IgD-negative memory B cell (primary cell): ENCODE measurements around the gene SLX4IP. TPM values are rescaled to one million over a fixed set of nuclear protein-coding genes. Genes with fewer than 3 reads are reported as not detected.

Experiments
- H3K27ac Mint-ChIP-seq, 3 donors: one replicate each; pipeline ENCODE4 v1.8.0; 2020 to 2022; ENCODE audit warnings: mild to moderate bottlenecking in 3 of 3, mixed read lengths in 3 of 3, moderate library complexity in 1 of 3
- H3K27me3 Mint-ChIP-seq: one replicate; pipeline ENCODE4 v1.8.0; 2021; ENCODE audit warnings: mixed read lengths
- H3K36me3 Mint-ChIP-seq: one replicate; pipeline ENCODE4 v1.8.0; 2020; ENCODE audit warnings: mild to moderate bottlenecking, mixed read lengths
- H3K4me1 Mint-ChIP-seq, 3 donors: one replicate each; pipeline ENCODE4 v1.8.0; 2020 to 2022; ENCODE audit warnings: mixed read lengths in 3 of 3, mild to moderate bottlenecking in 1 of 3
- H3K4me3 Mint-ChIP-seq, 4 donors: one replicate each; pipeline ENCODE4 v1.8.0; 2020 to 2022; ENCODE audit warnings: mild to moderate bottlenecking in 4 of 4, mixed read lengths in 4 of 4, moderate library complexity in 3 of 4
- H3K9me3 Mint-ChIP-seq, 3 donors: one replicate each; pipeline ENCODE4 v1.8.0; 2020 to 2021; ENCODE audit warnings: mixed read lengths in 3 of 3, mild to moderate bottlenecking in 1 of 3
- polyA plus RNA-seq: library from polyadenylated mRNA; unstranded; fragments of 300-500 nt; fragmentation: Illumina TruSeq; gene quantifications from one replicate; pipeline ENCODE4 v1.2.3, GENCODE V29; 2021

SLX4IP gene
- polyA plus RNA-seq, 1 donor from 2014 or later: 2.0 TPM

DNA sequence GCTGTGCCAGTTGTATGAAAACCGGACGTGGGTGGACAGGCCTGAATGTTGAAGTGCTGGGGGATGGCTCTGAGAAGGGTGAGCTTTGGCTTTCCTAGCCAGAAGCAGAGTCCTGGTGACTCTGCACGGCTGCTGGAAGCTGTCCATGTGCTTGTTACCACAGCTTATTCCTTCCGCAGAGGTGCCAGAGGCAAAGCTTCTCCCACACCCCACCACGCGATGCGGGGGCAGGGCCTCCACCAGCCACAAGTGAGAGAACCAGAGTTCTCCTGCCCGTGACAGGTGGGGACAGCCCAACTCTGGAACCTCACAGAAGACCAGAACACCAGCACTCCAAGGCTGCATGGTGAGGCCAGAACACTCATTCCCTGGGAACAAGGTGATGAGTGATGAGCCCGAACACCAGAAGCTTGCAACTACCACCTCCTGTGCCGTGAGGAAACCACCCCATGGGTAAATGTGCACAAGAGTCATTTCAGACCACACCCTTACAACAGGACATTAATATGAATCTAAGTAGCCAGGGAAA lies 202.0 kb downstream of the SLX4IP start:
- Mint-ChIP-seq H3K36me3 (no peaks in the 10 kb centered on the region), H3K9me3 (no peaks in the 10 kb centered on the region), H3K4me1 (peaks cover 1 to 9% (median 6%) of the 10 kb centered on the region in 3 donors), H3K4me3 (no peak overlapping the region), H3K27me3 (no peaks in the 10 kb centered on the region), H3K27ac (no peak overlapping the region)

DNA sequence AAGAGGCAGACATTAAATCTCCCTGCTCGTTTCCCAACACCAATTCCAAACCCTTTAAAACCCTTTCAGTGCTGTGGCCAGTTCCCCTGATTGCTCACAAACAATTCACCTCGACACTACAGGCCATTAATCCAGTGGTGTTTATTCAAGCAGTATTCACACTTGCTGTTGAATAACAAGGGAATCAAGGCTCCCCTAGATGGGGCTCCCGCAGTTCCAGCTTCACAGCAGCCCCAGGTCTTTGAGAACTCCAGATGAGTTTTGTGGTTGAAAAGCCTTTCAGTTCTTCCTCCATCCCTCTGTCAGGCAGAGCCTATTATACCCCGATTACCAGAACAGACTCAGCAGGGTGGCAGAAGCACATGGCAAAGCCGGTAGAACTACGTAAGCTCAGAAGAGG lies 202.5 kb downstream of the SLX4IP start:
- Mint-ChIP-seq H3K36me3 (no peaks in the 10 kb centered on the region), H3K27me3 (no peaks in the 10 kb centered on the region), H3K4me1 (peaks cover 1 to 9% (median 6%) of the 10 kb centered on the region in 3 donors), H3K4me3 (no peak overlapping the region), H3K27ac (no peak overlapping the region), H3K9me3 (no peaks in the 10 kb centered on the region)

DNA sequence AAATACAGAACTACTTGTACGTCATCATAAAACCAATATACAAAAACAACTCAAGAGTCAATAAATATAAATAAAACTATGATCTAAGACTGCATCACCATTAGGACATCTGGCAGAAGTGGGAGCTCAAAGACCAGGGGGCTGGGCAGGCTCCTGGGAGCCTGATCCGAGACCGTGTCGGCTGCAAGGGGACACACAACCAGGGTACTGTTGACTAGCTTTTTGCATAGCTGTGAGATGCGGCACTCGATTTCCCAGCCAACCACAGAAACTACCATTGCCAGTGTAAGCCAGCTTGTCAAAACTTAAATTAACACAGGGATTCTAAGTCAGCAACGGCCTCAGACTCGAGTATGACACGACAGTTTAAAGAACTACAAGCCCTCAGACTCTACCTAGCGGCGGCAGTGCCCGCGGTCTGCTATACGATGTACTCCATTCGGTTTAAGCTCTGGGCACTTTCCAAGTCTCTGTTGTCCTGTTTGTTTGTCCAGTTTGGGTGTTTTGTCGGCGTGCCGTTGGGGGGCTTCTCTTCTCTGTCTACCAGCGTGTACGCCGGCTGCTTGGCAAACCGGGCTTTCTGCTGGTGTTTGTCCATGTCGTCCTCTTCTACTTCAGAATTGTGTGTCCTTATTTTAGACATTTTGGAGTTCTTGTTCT lies 204.1 kb downstream of the SLX4IP start:
- H3K27me3 Mint-ChIP-seq: peaks cover 5% of the 10 kb centered on the region
- no peak overlapping the region for H3K4me3 Mint-ChIP-seq
- no peaks in the 10 kb centered on the region for H3K9me3 Mint-ChIP-seq
- H3K4me1 Mint-ChIP-seq: peaks cover 0 to 1% (median under 1%) of the 10 kb centered on the region in 3 donors
- no peak overlapping the region for H3K27ac Mint-ChIP-seq
- no peaks in the 10 kb centered on the region for H3K36me3 Mint-ChIP-seq

DNA sequence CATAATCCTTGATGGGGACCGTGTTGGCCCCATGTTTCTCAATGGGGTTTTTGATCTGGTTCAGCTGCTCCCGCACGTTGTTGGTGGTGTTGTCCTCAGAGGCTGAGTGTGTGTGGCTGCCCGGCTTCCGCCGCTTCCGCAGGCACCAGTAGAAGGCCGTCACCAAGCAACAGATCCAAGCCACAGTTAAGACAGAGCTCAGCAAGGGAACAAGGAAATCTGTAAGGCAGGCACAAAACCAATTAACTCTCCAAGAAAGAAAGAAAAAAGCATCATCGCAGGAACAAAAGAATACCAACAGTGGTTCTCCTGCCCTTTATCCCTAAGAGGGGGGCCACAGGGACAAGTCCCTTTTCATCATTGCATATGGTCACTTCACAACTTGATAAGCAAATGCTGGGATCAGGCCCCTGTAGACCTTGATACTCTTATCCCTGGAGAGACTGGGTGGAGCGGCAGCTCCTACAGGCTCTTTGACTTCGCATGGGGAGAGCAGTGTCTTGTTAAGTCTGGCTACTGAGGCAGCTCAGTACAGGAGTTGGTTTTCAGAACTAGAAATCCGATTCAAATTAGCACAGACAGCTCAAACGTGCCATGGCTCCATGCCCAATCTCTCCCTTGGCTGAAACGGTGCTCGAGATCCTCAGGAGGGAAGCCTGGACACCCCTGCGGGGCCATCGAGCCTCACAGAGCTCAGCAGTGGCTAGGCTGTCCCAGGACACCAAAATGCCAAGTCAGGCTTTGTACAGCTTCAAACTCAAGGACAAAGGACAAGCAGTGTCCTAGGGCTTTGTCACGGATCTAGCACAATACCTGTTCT lies 204.8 kb downstream of the SLX4IP start:
- Mint-ChIP-seq H3K9me3 (no peaks in the 10 kb centered on the region), H3K4me3 (no peak overlapping the region), H3K36me3 (no peaks in the 10 kb centered on the region), H3K4me1 (no peaks in the 10 kb centered on the region), H3K27me3 (peaks cover 5% of the 10 kb centered on the region), H3K27ac (no peak overlapping the region)

DNA sequence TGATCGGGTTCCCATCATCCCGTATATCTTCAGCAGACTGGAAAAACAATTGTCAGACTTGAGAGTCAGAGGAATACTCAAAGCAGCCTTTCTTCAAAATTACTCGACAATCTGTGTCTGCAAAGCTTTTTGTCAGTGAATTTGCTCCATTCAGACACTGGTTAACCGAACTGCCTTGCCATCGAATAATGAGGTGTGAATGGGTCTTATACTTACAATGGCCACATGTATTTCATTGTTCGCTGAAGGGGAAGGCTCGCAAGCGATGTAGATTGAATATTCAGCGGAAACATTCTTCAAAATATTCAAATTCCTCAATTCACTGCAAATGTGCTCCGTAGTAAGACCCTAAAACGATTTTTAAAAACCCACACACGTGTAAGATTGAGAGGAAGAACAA lies 205.8 kb downstream of the SLX4IP start:
- no peak overlapping the region for H3K4me3 Mint-ChIP-seq
- H3K4me1 Mint-ChIP-seq: no peaks in the 10 kb centered on the region
- peaks cover 12% of the 10 kb centered on the region for H3K27me3 Mint-ChIP-seq
- no peaks in the 10 kb centered on the region for H3K9me3 Mint-ChIP-seq
- H3K36me3 Mint-ChIP-seq: no peaks in the 10 kb centered on the region
- H3K27ac Mint-ChIP-seq: no peak overlapping the region

DNA sequence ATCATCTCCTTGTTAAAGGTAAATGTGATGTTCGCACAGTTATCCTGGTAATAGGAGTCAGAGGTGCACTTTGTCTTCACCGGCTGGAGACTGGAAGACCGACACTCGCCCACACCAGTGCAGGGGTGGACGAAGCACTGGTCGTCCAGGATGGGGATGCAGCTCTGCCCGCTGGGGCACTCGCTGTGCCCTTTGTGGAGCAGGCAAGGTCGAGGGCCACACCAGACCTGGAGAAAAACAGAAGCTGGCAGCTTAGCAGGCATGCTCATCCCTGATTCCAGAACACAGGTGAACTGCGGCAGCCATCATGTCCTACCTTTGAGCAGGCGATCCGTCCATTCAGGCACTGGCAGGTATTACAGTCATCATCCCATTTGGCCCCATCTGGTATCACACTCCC lies 206.4 kb downstream of the SLX4IP start:
- Mint-ChIP-seq H3K36me3 (no peaks in the 10 kb centered on the region), H3K27me3 (peaks cover 12% of the 10 kb centered on the region), H3K4me1 (no peaks in the 10 kb centered on the region), H3K27ac (no peak overlapping the region), H3K9me3 (no peaks in the 10 kb centered on the region), H3K4me3 (no peak overlapping the region)

DNA sequence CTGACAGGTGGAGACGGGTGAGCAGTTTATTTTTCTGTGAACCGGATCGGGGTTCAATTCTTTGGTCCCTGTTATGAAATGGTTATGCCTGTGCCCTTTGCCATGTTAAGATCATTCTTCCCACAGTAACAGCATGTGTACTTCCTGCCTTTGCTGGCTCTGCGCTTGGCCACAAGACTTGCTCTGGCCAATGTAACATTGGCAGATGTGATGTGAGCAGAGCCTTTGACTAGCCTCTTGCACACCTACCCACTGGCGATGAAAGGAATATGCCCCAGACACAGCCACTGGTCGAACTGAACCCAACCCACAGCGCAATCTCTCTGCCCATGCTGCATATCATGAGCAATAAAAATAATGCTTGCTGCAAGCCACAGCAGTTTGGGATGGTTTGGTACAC lies 206.8 kb downstream of the SLX4IP start:
- Mint-ChIP-seq H3K36me3 (no peaks in the 10 kb centered on the region), H3K27ac (no peak overlapping the region), H3K9me3 (no peaks in the 10 kb centered on the region), H3K4me1 (no peaks in the 10 kb centered on the region), H3K4me3 (no peak overlapping the region), H3K27me3 (peaks cover 12% of the 10 kb centered on the region)

DNA sequence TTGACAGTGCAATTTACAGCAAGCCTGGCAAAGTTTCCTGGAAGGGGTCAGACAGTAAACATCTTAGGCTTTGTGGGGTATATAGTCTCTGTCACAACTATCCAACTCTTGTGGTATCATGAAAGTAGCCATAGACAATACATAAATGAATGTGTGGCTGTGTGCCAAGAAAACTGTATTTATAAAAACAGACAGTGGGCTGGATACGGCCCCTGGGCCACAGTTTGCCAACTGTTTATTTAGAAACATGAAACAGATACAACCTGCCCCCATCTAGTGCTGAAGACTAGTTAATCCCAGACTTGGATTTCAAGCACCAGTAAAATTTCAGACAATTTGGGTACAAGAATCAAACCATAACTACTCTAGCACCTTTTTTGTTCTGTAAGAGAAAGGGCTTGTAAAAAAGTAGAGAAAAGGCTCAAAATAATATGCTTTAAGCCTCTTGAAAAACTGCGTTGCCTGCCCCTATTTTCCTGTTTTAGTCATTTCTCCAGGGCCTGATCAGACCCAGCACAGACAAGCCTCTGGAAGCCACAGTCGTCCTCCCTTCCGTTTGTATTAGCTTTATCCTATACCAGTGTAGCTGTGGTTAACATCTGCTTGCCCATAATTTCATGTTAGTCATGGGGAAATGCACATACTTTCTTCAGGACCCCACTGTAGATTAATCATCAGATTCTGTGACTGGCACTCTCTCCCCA lies 207.9 kb downstream of the SLX4IP start:
- Mint-ChIP-seq H3K4me1 (no peaks in the 10 kb centered on the region), H3K27ac (no peak overlapping the region), H3K27me3 (peaks cover 12% of the 10 kb centered on the region), H3K4me3 (no peak overlapping the region), H3K9me3 (no peaks in the 10 kb centered on the region), H3K36me3 (no peaks in the 10 kb centered on the region)

DNA sequence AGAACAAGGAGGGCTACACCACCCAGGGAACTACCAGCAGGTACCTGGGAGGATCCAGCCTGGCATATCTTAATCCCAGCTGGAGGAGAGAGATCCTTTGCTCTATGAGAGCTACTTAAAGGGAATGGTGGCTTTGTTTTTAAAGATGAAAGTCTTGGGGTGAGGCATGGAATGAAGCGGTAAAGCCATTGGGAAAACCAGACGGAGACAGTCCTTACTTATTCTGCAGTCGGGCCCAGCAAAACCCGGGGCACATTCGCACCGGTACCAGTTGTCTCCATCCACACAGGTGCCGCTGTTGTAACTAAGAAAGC lies 208.4 kb downstream of the SLX4IP start:
- no peak overlapping the region for H3K27ac Mint-ChIP-seq
- H3K27me3 Mint-ChIP-seq: peaks cover 12% of the 10 kb centered on the region
- H3K9me3 Mint-ChIP-seq: no peaks in the 10 kb centered on the region
- no peaks in the 10 kb centered on the region for H3K4me1 Mint-ChIP-seq
- H3K36me3 Mint-ChIP-seq: no peaks in the 10 kb centered on the region
- H3K4me3 Mint-ChIP-seq: no peak overlapping the region

DNA sequence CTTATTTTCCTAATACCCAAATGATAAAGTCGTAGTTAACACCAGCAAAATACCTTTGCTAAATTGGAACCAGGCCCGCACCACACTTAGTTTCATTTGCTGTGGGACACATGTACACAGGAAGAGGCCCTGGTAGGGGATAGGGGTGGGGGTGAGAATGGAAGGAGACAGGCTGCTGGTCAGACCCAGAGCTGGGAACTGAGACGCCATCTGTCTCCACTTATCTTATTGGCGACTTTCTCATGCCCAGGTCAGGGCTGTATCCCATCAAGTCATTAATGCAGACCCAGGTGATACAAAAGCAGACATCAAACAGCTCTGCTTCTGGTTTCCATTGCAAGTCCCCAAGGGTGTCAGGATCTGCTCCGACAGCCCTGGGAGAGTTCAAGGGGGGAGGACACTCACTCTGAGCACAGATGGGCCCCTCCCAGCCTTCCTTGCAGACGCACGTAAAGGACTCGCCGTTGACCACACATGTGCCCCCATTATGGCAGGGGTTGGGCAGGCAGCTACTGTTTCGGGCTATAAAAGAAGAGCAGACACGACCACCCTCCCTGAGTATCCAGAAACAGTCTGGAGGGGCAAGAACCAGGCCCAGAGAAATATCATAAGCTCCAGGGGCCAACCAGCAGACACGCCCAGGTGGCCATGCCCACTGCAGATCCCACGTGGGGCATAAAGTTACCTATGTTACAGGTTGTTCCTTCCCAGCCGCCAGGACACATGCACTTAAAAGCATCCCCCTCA lies 209.5 kb downstream of the SLX4IP start:
- no peaks in the 10 kb centered on the region for H3K4me1 Mint-ChIP-seq
- no peaks in the 10 kb centered on the region for H3K9me3 Mint-ChIP-seq
- H3K27me3 Mint-ChIP-seq: peaks cover 19% of the 10 kb centered on the region
- no peaks in the 10 kb centered on the region for H3K36me3 Mint-ChIP-seq
- H3K4me3 Mint-ChIP-seq: no peak overlapping the region
- no peak overlapping the region for H3K27ac Mint-ChIP-seq

DNA sequence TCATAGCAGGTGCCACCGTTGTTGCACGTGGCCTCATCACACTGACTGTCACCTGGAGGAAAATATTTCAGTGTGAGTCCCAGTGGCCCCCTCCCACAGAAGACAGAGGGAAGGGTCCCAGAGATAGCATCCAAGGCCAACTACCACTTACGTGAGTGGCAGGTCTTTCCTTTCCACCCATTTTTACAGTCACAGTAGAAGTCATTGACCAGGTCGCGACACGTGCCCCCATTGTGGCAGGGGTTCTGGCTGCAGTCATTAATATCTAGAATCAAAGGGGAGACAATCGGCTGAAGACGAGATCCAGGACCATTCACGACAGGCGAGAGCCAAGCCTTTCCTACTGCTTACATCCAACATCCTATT lies 210.1 kb downstream of the SLX4IP start:
- Mint-ChIP-seq H3K27me3 (peaks cover 19% of the 10 kb centered on the region), H3K27ac (no peak overlapping the region), H3K9me3 (no peaks in the 10 kb centered on the region), H3K36me3 (no peaks in the 10 kb centered on the region), H3K4me3 (no peak overlapping the region), H3K4me1 (no peaks in the 10 kb centered on the region)

DNA sequence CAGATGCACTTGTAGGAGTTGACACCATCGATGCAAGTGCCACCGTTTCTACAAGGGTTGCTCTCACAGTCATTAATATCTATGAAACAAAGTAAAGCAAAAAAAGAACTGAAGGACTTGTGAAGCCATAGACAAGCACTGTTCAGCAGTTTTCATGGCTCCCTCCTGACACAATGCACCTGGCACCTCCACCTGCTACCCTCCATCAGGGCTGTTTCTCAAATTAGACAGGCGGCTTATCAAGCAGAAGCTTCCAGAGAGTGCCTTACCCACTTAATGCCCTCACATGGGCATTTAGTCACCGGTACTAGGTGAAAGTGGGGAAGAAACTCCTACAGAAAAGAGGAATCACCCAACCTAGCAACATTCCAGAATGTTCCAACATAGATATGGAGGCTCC lies 210.9 kb downstream of the SLX4IP start:
- H3K27ac Mint-ChIP-seq: no peak overlapping the region
- no peaks in the 10 kb centered on the region for H3K4me1 Mint-ChIP-seq

DNA sequence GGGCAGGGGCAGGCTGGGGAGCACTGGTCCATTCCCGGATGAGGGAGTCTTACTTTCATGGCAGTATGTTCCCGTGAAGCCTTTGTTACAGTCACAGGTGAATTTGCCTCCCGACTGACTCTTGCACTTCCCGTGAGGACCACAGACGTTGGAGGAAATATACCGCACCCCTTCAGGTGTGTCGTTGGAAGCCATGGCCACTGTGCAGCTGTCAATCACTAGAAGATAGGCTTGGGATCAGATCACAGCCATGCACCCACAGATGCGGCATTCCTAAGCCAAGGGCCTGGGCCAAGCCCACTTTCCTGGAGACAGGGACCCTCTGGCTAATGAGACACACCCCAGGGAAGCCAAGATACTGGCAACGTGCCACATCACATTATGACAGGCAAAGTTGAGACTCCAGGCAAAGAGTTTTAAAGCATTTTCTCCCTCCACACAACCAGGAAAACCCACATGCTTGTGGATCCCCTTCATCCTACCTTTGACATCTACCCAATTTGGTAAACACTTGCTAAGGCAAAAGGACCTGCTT lies 211.8 kb downstream of the SLX4IP start:
- Mint-ChIP-seq H3K36me3 (no peaks in the 10 kb centered on the region), H3K27me3 (peaks cover 25% of the 10 kb centered on the region), H3K27ac (no peak overlapping the region), H3K4me3 (no peak overlapping the region), H3K9me3 (no peaks in the 10 kb centered on the region), H3K4me1 (no peaks in the 10 kb centered on the region)

More for the DNA sequence above, 210.9 kb downstream of the SLX4IP start:
- Mint-ChIP-seq H3K4me3 (no peak overlapping the region), H3K36me3 (no peaks in the 10 kb centered on the region), H3K9me3 (no peaks in the 10 kb centered on the region), H3K27me3 (peaks cover 23% of the 10 kb centered on the region)

DNA sequence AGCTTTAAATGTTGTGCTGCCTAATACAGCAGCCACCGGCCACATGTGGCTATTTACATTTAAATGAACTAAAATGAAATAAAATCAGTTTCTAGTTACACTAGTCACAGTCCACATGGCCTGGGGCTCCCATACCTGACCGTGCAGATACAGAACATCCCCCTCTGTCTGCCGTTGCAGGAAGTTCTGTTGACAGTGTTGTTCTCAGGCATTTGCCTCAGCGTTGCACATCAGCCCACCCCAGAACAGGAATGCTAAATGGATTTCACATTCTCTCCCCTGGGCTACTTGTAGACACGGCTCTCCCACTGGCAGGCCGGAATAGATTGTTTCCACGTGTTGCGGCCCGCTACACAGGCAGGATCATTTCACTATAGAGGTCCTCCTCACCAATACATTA lies 212.4 kb downstream of the SLX4IP start:
- Mint-ChIP-seq H3K27me3 (peaks cover 25% of the 10 kb centered on the region), H3K4me1 (no peaks in the 10 kb centered on the region), H3K36me3 (no peaks in the 10 kb centered on the region), H3K27ac (no peak overlapping the region), H3K9me3 (no peaks in the 10 kb centered on the region), H3K4me3 (no peak overlapping the region)

DNA sequence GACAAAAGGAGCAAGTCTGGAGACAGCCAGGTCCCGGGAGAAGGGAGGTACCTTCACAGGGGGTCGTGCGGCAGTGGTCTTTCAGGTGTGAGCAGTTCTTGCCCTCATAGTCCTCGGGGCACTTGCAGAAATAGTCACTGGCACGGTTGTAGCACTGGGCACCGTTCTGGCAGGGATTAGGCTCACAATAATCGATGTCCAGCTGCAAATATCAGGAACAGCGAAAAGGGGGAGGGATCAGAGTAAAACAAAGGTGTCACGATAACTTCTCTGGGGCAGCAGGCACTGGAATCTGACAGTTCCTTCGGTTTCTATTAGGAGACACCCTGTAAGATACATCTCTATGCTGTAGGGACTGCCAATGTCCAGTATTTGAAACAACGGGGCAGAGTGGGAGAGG lies 212.8 kb downstream of the SLX4IP start:
- no peak overlapping the region for H3K27ac Mint-ChIP-seq
- H3K36me3 Mint-ChIP-seq: no peaks in the 10 kb centered on the region
- no peak overlapping the region for H3K4me3 Mint-ChIP-seq
- peaks cover 25% of the 10 kb centered on the region for H3K27me3 Mint-ChIP-seq
- H3K4me1 Mint-ChIP-seq: no peaks in the 10 kb centered on the region
- no peaks in the 10 kb centered on the region for H3K9me3 Mint-ChIP-seq
